GM12891 (cell line): ENCODE measurements around the gene SPAG17.

Source experiments
- POLR2A ChIP-seq: IDR thresholded peaks from 2 replicates; pipeline ENCODE4 v1.6.1; 2011; ENCODE audit warnings: low read depth, low read length, control low read depth
- POLR2AphosphoS5 ChIP-seq: IDR thresholded peaks from 2 replicates; pipeline ENCODE4 v1.6.1; 2011; ENCODE audit warnings: low read depth, low read length, control low read depth
- TAF1 ChIP-seq: IDR thresholded peaks from 2 replicates; pipeline ENCODE4 v1.6.1; 2011; ENCODE audit warnings: low read depth, low read length, control low read depth

GRCh38 chr1:118188411-118188810 is 3.4 kb upstream of the SPAG17 start:
- TF ChIP-seq POLR2AphosphoS5 (no peak), POLR2A (no peak), TAF1 (no peak)
